Measurements from ENCODE around the gene WNT9A. TPM values are rescaled to one million over a fixed set of nuclear protein-coding genes. Genes with fewer than 3 reads are reported as not detected.

WNT9A gene
- polyA plus RNA-seq, 1 experiment: 1.5 TPM

GRCh38 chr1:227925582-227926198 is 22.0 kb downstream of the WNT9A start:
- no peak for TF ChIP-seq CTCF (IDR thresholded peaks at IDR 0.05; ENCODE audit: insufficient read depth, low read depth, low read length)
- ChIA-PET POLR2A (no interaction called here), CTCF (no interaction called here)
- DNase-seq (ENCODE audit: low read depth): no peak
- H3K4me3 ChIP-seq (ENCODE audit: low read depth, low read length): no peak overlapping the region
- no peaks in the 10 kb centered on the region for H3K36me3 ChIP-seq (ENCODE audit: control insufficient read depth, insufficient read depth, low read length)
- H3K27me3 ChIP-seq (ENCODE audit: control insufficient read depth, insufficient read depth, low read length): no peaks in the 10 kb centered on the region

GRCh38 chr1:227924833-227925574 is 22.7 kb downstream of the WNT9A start:
- Histone ChIP-seq H3K27me3 (ENCODE audit: control insufficient read depth, insufficient read depth, low read length) (no peaks in the 10 kb centered on the region), H3K36me3 (ENCODE audit: control insufficient read depth, insufficient read depth, low read length) (no peaks in the 10 kb centered on the region), H3K4me3 (ENCODE audit: low read depth, low read length) (no peak overlapping the region)
- no peak for DNase-seq (ENCODE audit: low read depth)
- TF ChIP-seq CTCF (IDR thresholded peaks at IDR 0.05; ENCODE audit: insufficient read depth, low read depth, low read length): no peak
- POLR2A ChIA-PET: no interaction called here
- CTCF ChIA-PET: no interaction called here

- Histone ChIP-seq H3K36me3 (ENCODE audit: control insufficient read depth, insufficient read depth, low read length) (no peaks in the 10 kb centered on the region), H3K4me3 (ENCODE audit: low read depth, low read length) (no peak overlapping the region), H3K27me3 (ENCODE audit: control insufficient read depth, insufficient read depth, low read length) (no peaks in the 10 kb centered on the region)
- no peak for TF ChIP-seq CTCF (IDR thresholded peaks at IDR 0.05; ENCODE audit: insufficient read depth, low read depth, low read length)
- CTCF ChIA-PET: no interaction called here
- POLR2A ChIA-PET: no interaction called here
- DNase-seq (ENCODE audit: low read depth): no peak
These were observed 23.4 kb downstream of the WNT9A start for GRCh38 chr1:227924168-227924832.

GRCh38 chr1:227923353-227924167 is 24.2 kb downstream of the WNT9A start:
- ChIA-PET CTCF (no interaction called here), POLR2A (no interaction called here)
- no peak overlapping the region for H3K4me3 ChIP-seq (ENCODE audit: low read depth, low read length)
- no peaks in the 10 kb centered on the region for H3K27me3 ChIP-seq (ENCODE audit: control insufficient read depth, insufficient read depth, low read length)
- DNase-seq (ENCODE audit: low read depth): no peak
- no peaks in the 10 kb centered on the region for H3K36me3 ChIP-seq (ENCODE audit: control insufficient read depth, insufficient read depth, low read length)
- no peak for TF ChIP-seq CTCF (IDR thresholded peaks at IDR 0.05; ENCODE audit: insufficient read depth, low read depth, low read length)
